A549 (cell line): ENCODE data around the gene IRF1. TPM values are rescaled to one million over a fixed set of nuclear protein-coding genes. Genes with fewer than 3 reads are reported as not detected.

Experiments
- ATAC-seq, 2 experiments: fragments of 200-7000 bp in 1 of 2; fragments of >200 bp in 1 of 2; cut with Nextera tagmentation in 1 of 2; cut with Tn5 transposase in 1 of 2; 3 replicates each; pipeline versions ENCODE4 v1.8.0 to v1.9.1; 2018 to 2020; ENCODE audit warnings: mild to moderate bottlenecking in 1 of 2, moderate library complexity in 1 of 2
- CTCF ChIA-PET: fragments of 300-600 bp; sonication (Branson Sonifier 250); formaldehyde crosslinking; extraction: SDS; loops from one replicate; lab custom pipeline; 2021; ENCODE audit warnings: antibody characterized with exemption, inconsistent platforms; lab: Yijun Ruan, JAX
- POLR2A ChIA-PET: fragments of 350-600 bp; formaldehyde crosslinking; extraction: SDS; loops from one replicate; lab custom pipeline; 2021; ENCODE audit warnings: antibody characterized with exemption, inconsistent platforms; lab: Yijun Ruan, JAX
- DNase-seq, 2 experiments: peaks; one replicate each; pipeline versions ENCODE4 v3.0.0 to v3.0.0-alpha.2; 2011 to 2016; ENCODE audit warnings: low read depth in 1 of 2, low spot score in 1 of 2
- FAIRE-seq: peaks from 2 replicates; lab custom pipeline; 2011; peaks lifted over from hg19 to GRCh38; lab: Jason Lieb, UNC
- H3K27ac ChIP-seq, 2 experiments: fragments of >200 bp; sonication (Bioruptor Twin); formaldehyde crosslinking; 3 replicates each; pipeline ENCODE4 v1.5.1; 2016 to 2017
- H3K4me1 ChIP-seq: fragments of >200 bp; sonication (Bioruptor Twin); formaldehyde crosslinking; 3 replicates; pipeline ENCODE4 v1.6.1; 2016
- H3K4me2 ChIP-seq: fragments of >200 bp; sonication (Bioruptor Twin); formaldehyde crosslinking; 3 replicates; pipeline ENCODE4 v1.6.1; 2016
- H3K4me3 ChIP-seq: fragments of >200 bp; sonication (Bioruptor Twin); formaldehyde crosslinking; 3 replicates; pipeline ENCODE4 v1.5.1; 2016
- H3K9me3 ChIP-seq: fragments of >200 bp; sonication (Bioruptor Twin); formaldehyde crosslinking; 3 replicates; pipeline ENCODE4 v1.6.1; 2016
- CHD4 ChIP-seq: fragments of 200-600 bp; sonication (generic); IDR thresholded peaks from 2 replicates; pipeline ENCODE4 v1.6.1; 2016; ENCODE audit warnings: antibody characterized with exemption, mild to moderate bottlenecking, borderline replicate concordance
- EHMT2 ChIP-seq: fragments of 200-600 bp; sonication (generic); IDR thresholded peaks from 2 replicates; pipeline ENCODE4 v1.6.1; 2016; ENCODE audit warnings: antibody characterized with exemption, low read depth, mild to moderate bottlenecking, moderate library complexity
- EP300 ChIP-seq, 2 experiments: fragments of >200 bp; sonication (Bioruptor Twin); formaldehyde crosslinking; IDR thresholded peaks; 2 replicates in 1 of 2; 3 replicates in 1 of 2; pipeline ENCODE4 v1.6.1; 2016 to 2017
- FOSB ChIP-seq: fragments of 250-450 bp; sonication (Bioruptor Pico); IDR thresholded peaks from 2 replicates; pipeline ENCODE4 v1.5.0; 2020; ENCODE audit warnings: mild to moderate bottlenecking, moderate library complexity
- FOXS1 ChIP-seq: fragments of 250-450 bp; sonication (Bioruptor Pico); IDR thresholded peaks from 2 replicates; pipeline ENCODE4 v1.5.0; 2020; ENCODE audit warnings: mild to moderate bottlenecking, moderate library complexity
- GATA3 ChIP-seq: IDR thresholded peaks from 2 replicates; pipeline ENCODE4 v1.6.1; 2012; ENCODE audit warnings: borderline replicate concordance
- HOXA7 ChIP-seq: fragments of 250-450 bp; sonication (Bioruptor Pico); IDR thresholded peaks from 2 replicates; pipeline ENCODE4 v1.5.0; 2020; ENCODE audit warnings: mild to moderate bottlenecking, moderate library complexity
- KDM5A ChIP-seq: fragments of 200-600 bp; sonication (generic); IDR thresholded peaks from 2 replicates; pipeline ENCODE4 v1.6.1; 2016; ENCODE audit warnings: antibody characterized with exemption, mild to moderate bottlenecking
- MAFK ChIP-seq: fragments of 450-650 bp; IDR thresholded peaks from 2 replicates; pipeline ENCODE4 v1.6.1; 2014; ENCODE audit not compliant: partially characterized antibody
- NFE2L2 ChIP-seq: fragments of 150-350 bp; conservative IDR thresholded peaks from 2 replicates; pipeline ENCODE4 v1.6.1; 2014; ENCODE audit warnings: low read length
- NPAS2 ChIP-seq: fragments of 250-450 bp; sonication (Bioruptor Pico); IDR thresholded peaks from 2 replicates; pipeline ENCODE4 v1.8.0; 2022; ENCODE audit warnings: mild to moderate bottlenecking, moderate library complexity, borderline replicate concordance
- PHF8 ChIP-seq: fragments of 200-600 bp; sonication (generic); IDR thresholded peaks from 2 replicates; pipeline ENCODE4 v1.6.1; 2016; ENCODE audit warnings: low read depth, mild to moderate bottlenecking, antibody characterized with exemption, moderate library complexity, borderline replicate concordance
- POLR2AphosphoS2 ChIP-seq: conservative IDR thresholded peaks from 2 replicates; pipeline ENCODE4 v1.6.1; 2012; ENCODE audit warnings: low read length, improper control_type of control experiment, inconsistent platforms
- SREBF2 ChIP-seq: fragments of 450-650 bp; IDR thresholded peaks from 2 replicates; pipeline ENCODE4 v1.6.1; 2014; ENCODE audit warnings: mild to moderate bottlenecking, moderate library complexity
- ZSCAN20 ChIP-seq: fragments of 250-450 bp; sonication (Bioruptor Pico); IDR thresholded peaks from 2 replicates; pipeline ENCODE4 v1.8.0; 2022; ENCODE audit warnings: mild to moderate bottlenecking, moderate library complexity
- WGBS: methylation state at CpG from one replicate; pipeline ENCODE4 v1.1.6; 2017; ENCODE audit errors: missing lambda C conversion rate; 5-methylcytosine and 5-hydroxymethylcytosine counted together
- polyA plus RNA-seq, 4 experiments: library from polyadenylated mRNA; depleted of rRNA in 3 of 4; stranded (reverse); fragments of >200 nt; fragmentation: RNase III in 1 of 4; extraction: RNeasy Plus Mini Kit Qiagen cat#74134 plus additional on column Dnase treatment in 1 of 4; gene quantifications; 2 replicates in 3 of 4; 3 replicates in 1 of 4; pipeline ENCODE4 v1.2.3, GENCODE V29; 2011 to 2017
- TF ChIP-seq, protein P1 (sequence below): fragments of 250-450 bp; sonication (Bioruptor Pico); IDR thresholded peaks from 2 replicates; pipeline ENCODE4 v1.5.0; 2021; ENCODE audit warnings: mild to moderate bottlenecking, moderate library complexity, borderline replicate concordance
- TF ChIP-seq, protein P2 (sequence below): fragments of >200 bp; sonication (Bioruptor Twin); formaldehyde crosslinking; IDR thresholded peaks from 2 replicates; pipeline ENCODE4 v1.6.1; 2016
- TF ChIP-seq, protein P3 (sequence below): fragments of 450-650 bp; IDR thresholded peaks from 2 replicates; pipeline ENCODE4 v1.6.1; 2014; ENCODE audit warnings: antibody characterized with exemption
- TF ChIP-seq, protein P4 (sequence below): IDR thresholded peaks from 2 replicates; pipeline ENCODE4 v1.6.1; 2012; ENCODE audit warnings: low read depth, borderline replicate concordance

IRF1 gene
- polyA plus RNA-seq, 2 of the 4 experiments (the other 2 are of a cell fraction), result 10.9 to 13.3 TPM

GRCh38 chr5:132480893-132481595 lies 9.5 kb downstream of the IRF1 start:
- H3K4me1 ChIP-seq, result peaks cover 3% of the 10 kb centered on the region
- TF ChIP-seq MAFK (no peak), FOXS1 (CRISPR knock-in tag) (no peak), HOXA7 (no peak), KDM5A (no peak), EP300 (IDR thresholded peaks at IDR 0.05) (no peak), EHMT2 (no peak), GATA3 (no peak), PHF8 (no peak), NFE2L2 (no peak), NPAS2 (CRISPR knock-in tag) (no peak), POLR2AphosphoS2 (no peak; the same call in 1 of the 2 replicates), CHD4 (no peak), SREBF2 (no peak), FOSB (no peak)
- TF ChIP-seq, protein P1, sequence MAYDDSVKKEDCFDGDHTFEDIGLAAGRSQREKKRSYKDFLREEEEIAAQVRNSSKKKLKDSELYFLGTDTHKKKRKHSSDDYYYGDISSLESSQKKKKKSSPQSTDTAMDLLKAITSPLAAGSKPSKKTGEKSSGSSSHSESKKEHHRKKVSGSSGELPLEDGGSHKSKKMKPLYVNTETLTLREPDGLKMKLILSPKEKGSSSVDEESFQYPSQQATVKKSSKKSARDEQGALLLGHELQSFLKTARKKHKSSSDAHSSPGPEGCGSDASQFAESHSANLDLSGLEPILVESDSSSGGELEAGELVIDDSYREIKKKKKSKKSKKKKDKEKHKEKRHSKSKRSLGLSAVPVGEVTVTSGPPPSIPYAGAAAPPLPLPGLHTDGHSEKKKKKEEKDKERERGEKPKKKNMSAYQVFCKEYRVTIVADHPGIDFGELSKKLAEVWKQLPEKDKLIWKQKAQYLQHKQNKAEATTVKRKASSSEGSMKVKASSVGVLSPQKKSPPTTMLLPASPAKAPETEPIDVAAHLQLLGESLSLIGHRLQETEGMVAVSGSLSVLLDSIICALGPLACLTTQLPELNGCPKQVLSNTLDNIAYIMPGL (CRISPR knock-in tag), result no peak
- TF ChIP-seq, protein P2, sequence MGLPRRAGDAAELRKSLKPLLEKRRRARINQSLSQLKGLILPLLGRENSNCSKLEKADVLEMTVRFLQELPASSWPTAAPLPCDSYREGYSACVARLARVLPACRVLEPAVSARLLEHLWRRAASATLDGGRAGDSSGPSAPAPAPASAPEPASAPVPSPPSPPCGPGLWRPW, result no peak
- TF ChIP-seq, protein P3, sequence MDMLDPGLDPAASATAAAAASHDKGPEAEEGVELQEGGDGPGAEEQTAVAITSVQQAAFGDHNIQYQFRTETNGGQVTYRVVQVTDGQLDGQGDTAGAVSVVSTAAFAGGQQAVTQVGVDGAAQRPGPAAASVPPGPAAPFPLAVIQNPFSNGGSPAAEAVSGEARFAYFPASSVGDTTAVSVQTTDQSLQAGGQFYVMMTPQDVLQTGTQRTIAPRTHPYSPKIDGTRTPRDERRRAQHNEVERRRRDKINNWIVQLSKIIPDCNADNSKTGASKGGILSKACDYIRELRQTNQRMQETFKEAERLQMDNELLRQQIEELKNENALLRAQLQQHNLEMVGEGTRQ, result no peak
- TF ChIP-seq, all 56 proteins: peak for 0
- H3K4me2 ChIP-seq, result no peak overlapping the region
- 92% methylated on average over 4 of the region's 4 CpGs for WGBS
- DNase-seq (no peak), FAIRE-seq (no peak), ATAC-seq (no peak)
- H3K9me3 ChIP-seq, result no peaks in the 10 kb centered on the region
- H3K27ac ChIP-seq, result no peak overlapping the region
- H3K4me3 ChIP-seq, result no peak overlapping the region
- POLR2A ChIA-PET, result interaction anchor here (1.8 to 3.7 kb wide), 2 partner anchors 9 to 16 kb away, joined by 9 to 32 read pairs; partner anchors contain the start of gene IRF1
- CTCF ChIA-PET, result interaction anchor here (1.6 to 2.7 kb wide), 5 partner anchors 20 to 339 kb away, joined by 3 to 12 read pairs (median 8); no protein-coding TSS in a partner anchor

DNA sequence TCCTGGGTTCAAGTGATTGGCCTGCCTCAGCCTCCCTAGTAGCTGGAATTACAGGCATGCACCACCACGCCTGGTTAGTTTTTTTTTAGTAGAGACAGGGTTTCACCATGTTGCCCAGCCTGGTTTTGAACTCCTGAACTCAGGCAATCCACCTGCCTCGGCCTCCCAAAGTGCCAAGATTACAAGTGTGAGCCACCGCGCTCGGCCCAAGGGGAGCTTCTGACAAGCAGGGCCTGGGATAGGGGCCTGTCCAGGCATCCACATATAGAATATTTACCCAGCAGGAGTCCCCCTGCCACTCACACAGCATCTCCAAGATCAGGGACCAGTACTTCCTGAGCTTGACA lies 10.1 kb downstream of the IRF1 start:
- no peak for DNase-seq
- ChIA-PET POLR2A (interaction anchor here (1.8 to 3.7 kb wide), 2 partner anchors 10 to 16 kb away, joined by 9 to 32 read pairs; partner anchors contain the start of gene IRF1), CTCF (interaction anchor here (1.3 to 2.7 kb wide), 7 partner anchors 10 to 340 kb away, joined by 3 to 12 read pairs (median 8); partner anchors contain the start of gene IRF1)
- H3K4me2 ChIP-seq, result no peak overlapping the region
- no peak for ATAC-seq
- 90% methylated on average over 5 of the region's 5 CpGs for WGBS
- H3K9me3 ChIP-seq, result no peaks in the 10 kb centered on the region
- H3K4me3 ChIP-seq, result no peak overlapping the region
- no peak overlapping the region for H3K27ac ChIP-seq
- no peak for FAIRE-seq
- TF ChIP-seq PHF8 (no peak), ZSCAN20 (no peak)
- TF ChIP-seq, protein P3, result no peak
- TF ChIP-seq, protein P4, sequence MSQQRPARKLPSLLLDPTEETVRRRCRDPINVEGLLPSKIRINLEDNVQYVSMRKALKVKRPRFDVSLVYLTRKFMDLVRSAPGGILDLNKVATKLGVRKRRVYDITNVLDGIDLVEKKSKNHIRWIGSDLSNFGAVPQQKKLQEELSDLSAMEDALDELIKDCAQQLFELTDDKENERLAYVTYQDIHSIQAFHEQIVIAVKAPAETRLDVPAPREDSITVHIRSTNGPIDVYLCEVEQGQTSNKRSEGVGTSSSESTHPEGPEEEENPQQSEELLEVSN, result no peak
- H3K4me1 ChIP-seq, result peaks cover 8% of the 10 kb centered on the region
